HepG2 (cell line): Measurements from ENCODE around the gene DCAF15.

Experiments
- CCAR2 ChIP-seq: fragments of 200-400 bp; formaldehyde crosslinking; optimal IDR thresholded peaks from 2 replicates; pipeline ENCODE3; 2018; ENCODE audit warnings: low read depth, mild to moderate bottlenecking, low read length, moderate library complexity
- CTCF ChIP-seq: sonication (generic); formaldehyde crosslinking; IDR thresholded peaks from 2 replicates; pipeline ENCODE4 v1.5.0; 2020; ENCODE audit warnings: mild to moderate bottlenecking, missing genetic modification reagents, moderate library complexity
- FOXJ3 ChIP-seq: sonication (generic); formaldehyde crosslinking; IDR thresholded peaks from 2 replicates; pipeline ENCODE4 v1.4.0; 2020; ENCODE audit warnings: missing genetic modification reagents, mild to moderate bottlenecking, borderline replicate concordance
- HMGXB4 ChIP-seq, 2 experiments: sonication (generic) in 1 of 2; formaldehyde crosslinking in 1 of 2; IDR thresholded peaks; 2 replicates each; pipeline versions ENCODE4 v1.4.0 to v1.6.1; 2018 to 2020; ENCODE audit warnings: missing genetic modification reagents in 2 of 2, borderline replicate concordance in 1 of 2, low read depth in 1 of 2, mild to moderate bottlenecking in 1 of 2, missing biosample characterization in 1 of 2
- IRF2 ChIP-seq: IDR thresholded peaks from 2 replicates; pipeline ENCODE4 v1.6.1; 2018; ENCODE audit warnings: missing genetic modification reagents, missing compliant biosample characterization
- MED13 ChIP-seq: sonication (generic); formaldehyde crosslinking; IDR thresholded peaks from 2 replicates; pipeline ENCODE4 v1.5.0; 2020; ENCODE audit warnings: missing genetic modification reagents
- NR2F6 ChIP-seq, 2 experiments: IDR thresholded peaks; 2 replicates each; pipeline ENCODE4 v1.6.1; 2016; ENCODE audit warnings: antibody characterized with exemption in 1 of 2, mild to moderate bottlenecking in 1 of 2
- POLR2A ChIP-seq, 2 experiments: IDR thresholded peaks; 2 replicates each; pipeline ENCODE4 v1.6.1; 2011; ENCODE audit warnings: low read depth in 2 of 2, low read length in 2 of 2, mild to moderate bottlenecking in 1 of 2, moderate library complexity in 1 of 2; ENCODE audit not compliant: insufficient read depth in 1 of 2
- TBP ChIP-seq: sonication (generic); formaldehyde crosslinking; IDR thresholded peaks from 2 replicates; pipeline ENCODE4 v1.5.0; 2020; ENCODE audit warnings: missing genetic modification reagents
- ZBTB40 ChIP-seq, 2 experiments: fragments of 450-650 bp in 1 of 2; sonication (generic) in 1 of 2; formaldehyde crosslinking in 1 of 2; IDR thresholded peaks; 2 replicates each; pipeline versions ENCODE4 v1.6.1 to v1.8.0; 2016 to 2022; ENCODE audit warnings: antibody characterized with exemption in 1 of 2, mild to moderate bottlenecking in 1 of 2, missing genetic modification reagents in 1 of 2

- TF ChIP-seq CCAR2 = no peak
- no peak for TF ChIP-seq POLR2A (IDR thresholded peaks at IDR 0.05; ENCODE audit: insufficient read depth in 1 of 2, low read depth in 2 of 2, low read length in 2 of 2)
- TF ChIP-seq TBP (CRISPR knock-in tag) = no peak
- TF ChIP-seq NR2F6 (IDR thresholded peaks at IDR 0.05) = no peak
- TF ChIP-seq NR2F6 (CRISPR knock-in tag; IDR thresholded peaks at IDR 0.05) = no peak
- no peak for TF ChIP-seq HMGXB4 (CRISPR knock-in tag; IDR thresholded peaks at IDR 0.05; ENCODE audit: borderline replicate concordance in 1 of 2, low read depth in 1 of 2)
- no peak for TF ChIP-seq FOXJ3 (CRISPR knock-in tag)
- TF ChIP-seq MED13 (CRISPR knock-in tag) = no peak
- no peak for TF ChIP-seq IRF2 (CRISPR knock-in tag)
- TF ChIP-seq ZBTB40 (IDR thresholded peaks at IDR 0.05) = no peak
- TF ChIP-seq ZBTB40 (CRISPR knock-in tag; IDR thresholded peaks at IDR 0.05) = no peak
- TF ChIP-seq CTCF (CRISPR knock-in tag) = no peak
Measured at GRCh38 chr19:13908674-13909073, 43.6 kb upstream of the DCAF15 start.
